ENCODE measurements around the gene ARHGAP28.

Gene ARHGAP28

DNA sequence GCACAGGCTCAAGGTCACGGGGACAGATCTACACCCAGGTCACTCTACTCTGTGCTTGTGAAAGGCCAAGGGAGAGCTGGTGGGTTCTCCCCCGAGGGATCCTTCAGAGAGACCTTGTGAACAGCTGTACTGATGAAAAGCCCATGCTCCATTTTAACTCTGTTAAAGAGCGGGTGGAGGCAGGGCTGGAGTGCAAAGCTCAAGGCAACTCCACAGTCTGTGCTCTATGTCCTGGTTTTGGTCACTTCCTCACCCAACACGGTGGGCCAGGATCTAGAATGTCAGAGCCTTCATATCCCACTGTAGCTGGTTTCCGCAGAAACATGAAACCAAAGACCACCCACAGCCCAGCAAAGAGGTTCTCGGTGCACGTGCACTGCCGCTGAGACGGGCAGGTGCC is 210.9 kb downstream of the ARHGAP28 start:
- no peak for DNase-seq

GRCh38 chr18:6941996-6942395 is 212.5 kb downstream of the ARHGAP28 start:
- no peak for DNase-seq

- no peak for DNase-seq
These were observed 213.2 kb downstream of the ARHGAP28 start for GRCh38 chr18:6942742-6943141.

- DNase-seq = no peak
These were observed 213.6 kb downstream of the ARHGAP28 start for GRCh38 chr18:6943143-6943542.

DNA sequence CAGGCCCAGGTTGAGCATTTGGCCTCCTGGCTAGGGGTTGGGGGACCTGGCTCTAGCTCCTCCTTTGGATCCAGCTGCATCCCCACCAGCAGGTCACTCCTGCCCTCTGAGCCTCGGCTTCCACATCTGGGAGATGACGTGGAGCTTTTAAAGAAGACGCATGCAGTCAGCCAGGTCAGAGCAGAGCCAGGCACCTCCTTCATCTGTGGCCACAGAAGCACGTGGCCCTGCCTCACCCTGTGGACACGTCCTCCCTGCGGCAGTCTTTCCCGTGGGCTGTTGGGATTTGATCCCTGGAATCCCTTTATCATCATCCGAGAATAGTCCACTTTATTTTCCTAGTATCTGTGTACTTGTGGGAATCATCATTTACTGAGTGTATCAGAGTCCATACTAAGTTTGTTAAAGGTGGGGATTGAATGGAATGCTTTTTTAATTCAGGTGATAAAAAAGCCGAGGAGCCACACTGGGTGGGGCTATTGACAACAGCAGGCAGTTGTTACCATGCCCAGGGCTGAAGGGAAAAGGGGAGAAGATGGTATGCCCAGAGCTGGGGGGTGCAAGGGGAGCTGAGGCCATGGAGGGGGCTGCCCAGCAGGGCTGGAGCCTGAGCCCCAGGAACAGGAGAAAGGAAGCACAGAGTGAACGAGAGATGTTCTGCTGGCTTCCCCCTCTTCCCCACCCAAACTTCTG is 218.0 kb downstream of the ARHGAP28 start:
- no peak for DNase-seq

GRCh38 chr18:6948281-6949055 is 219.0 kb downstream of the ARHGAP28 start:
- no peak for DNase-seq

GRCh38 chr18:6949800-6950586 is 220.5 kb downstream of the ARHGAP28 start:
- no peak for DNase-seq

DNA sequence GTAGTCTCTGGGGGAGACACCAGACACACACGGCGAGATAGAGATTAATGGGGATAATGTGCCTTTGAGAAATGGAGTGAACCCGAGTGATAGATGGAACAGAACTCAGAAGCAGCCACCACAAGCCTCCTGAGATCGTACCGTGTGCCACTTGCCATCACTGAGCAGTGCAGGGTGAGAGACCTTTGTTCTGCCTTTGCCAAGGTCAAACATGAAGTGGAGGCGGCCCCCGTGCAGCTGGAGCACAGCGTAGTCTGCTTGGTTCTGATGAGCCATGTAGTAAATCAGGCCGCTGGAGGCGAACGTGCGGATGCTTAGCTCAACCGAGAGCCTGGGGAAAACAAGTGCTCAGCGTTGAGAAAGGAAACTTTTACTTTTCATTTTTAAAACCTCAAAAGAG is 221.1 kb downstream of the ARHGAP28 start:
- DNase-seq = no peak

- no peak for DNase-seq
These were observed 222.0 kb downstream of the ARHGAP28 start for GRCh38 chr18:6951336-6952090.

GRCh38 chr18:6954501-6954900 is 225.0 kb downstream of the ARHGAP28 start:
- no peak for DNase-seq

DNA sequence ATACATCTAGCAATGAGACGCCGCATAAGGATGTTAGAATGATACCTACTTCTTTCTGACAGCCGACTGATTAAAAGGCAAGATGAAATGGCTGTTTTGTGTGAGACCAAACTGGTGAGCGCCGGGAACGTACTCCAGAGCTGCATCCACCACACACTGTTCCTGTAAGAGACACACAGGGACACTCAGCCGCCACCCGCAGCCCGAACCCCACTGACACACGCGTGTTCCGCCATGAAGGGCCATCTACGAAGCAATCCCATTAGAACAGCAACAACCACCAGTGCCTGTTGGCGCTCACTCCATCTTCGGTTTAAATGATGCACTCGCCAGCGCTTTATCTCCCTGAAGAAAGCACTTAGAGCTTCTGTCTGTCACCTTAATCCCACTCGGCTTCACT is 225.8 kb downstream of the ARHGAP28 start:
- no peak for DNase-seq

DNA sequence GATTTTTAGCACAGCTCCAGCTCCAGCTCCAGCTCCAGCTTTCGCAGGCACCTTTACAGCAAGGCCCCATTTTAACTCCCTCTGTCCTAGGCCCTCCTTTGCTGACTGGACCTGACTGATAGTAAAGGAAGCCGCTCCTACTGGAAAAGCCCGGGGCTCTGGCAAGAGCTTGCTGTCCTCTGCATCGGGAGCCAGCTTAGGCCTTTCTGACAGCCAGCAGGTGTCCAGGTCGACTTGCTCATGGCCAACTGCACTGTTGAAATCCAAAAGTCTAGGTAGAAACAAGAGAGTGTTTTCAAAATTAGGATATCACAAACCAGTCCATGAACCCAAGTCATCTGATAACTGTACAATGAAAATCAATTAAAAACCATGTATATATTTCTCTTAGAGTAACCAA is 227.0 kb downstream of the ARHGAP28 start:
- DNase-seq = no peak

GRCh38 chr18:6956999-6957398 is 227.5 kb downstream of the ARHGAP28 start:
- no peak for DNase-seq

- DNase-seq = no peak
These were observed 229.6 kb downstream of the ARHGAP28 start for GRCh38 chr18:6959110-6959509.

DNA sequence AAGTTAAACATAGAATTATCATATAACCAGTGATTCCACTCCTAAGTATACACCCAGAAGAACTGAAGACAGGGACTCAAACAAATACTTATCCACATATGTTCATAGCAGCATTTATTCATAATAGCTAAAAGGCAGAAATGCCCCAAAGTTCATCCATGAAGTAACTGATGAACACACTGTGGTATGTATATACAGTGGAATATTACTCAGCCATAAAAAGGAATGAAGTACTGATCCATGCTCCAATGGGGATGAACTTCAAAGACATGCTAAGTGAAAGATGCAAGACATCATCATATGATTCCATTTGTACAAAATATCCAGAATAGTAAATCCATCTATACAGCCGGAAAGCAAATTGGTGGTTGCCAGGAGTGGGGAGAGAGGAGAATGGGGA is 230.6 kb downstream of the ARHGAP28 start:
- DNase-seq = no peak

- DNase-seq = no peak
These were observed 231.1 kb downstream of the ARHGAP28 start for GRCh38 chr18:6960656-6961055.

DNA sequence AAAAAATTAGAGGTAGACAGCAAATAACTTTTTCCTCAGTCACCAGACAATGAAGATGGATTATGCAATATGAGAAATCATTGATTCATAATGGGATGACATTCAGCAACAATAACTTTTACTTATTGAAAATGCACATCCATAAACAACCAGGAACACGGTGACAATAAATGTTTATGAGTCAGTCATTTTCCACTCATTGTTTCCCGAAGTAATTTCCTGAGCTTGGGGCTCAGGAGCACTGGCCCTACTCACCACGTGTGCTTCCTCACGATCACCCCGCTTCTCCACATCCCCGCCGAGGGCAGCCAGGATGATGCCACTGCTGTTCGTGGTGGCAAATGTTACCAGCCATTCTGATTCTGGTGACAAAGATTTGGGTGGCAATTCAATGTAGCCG is 231.8 kb downstream of the ARHGAP28 start:
- no peak for DNase-seq

- DNase-seq = no peak
These were observed 233.3 kb downstream of the ARHGAP28 start for GRCh38 chr18:6962571-6963451.

DNA sequence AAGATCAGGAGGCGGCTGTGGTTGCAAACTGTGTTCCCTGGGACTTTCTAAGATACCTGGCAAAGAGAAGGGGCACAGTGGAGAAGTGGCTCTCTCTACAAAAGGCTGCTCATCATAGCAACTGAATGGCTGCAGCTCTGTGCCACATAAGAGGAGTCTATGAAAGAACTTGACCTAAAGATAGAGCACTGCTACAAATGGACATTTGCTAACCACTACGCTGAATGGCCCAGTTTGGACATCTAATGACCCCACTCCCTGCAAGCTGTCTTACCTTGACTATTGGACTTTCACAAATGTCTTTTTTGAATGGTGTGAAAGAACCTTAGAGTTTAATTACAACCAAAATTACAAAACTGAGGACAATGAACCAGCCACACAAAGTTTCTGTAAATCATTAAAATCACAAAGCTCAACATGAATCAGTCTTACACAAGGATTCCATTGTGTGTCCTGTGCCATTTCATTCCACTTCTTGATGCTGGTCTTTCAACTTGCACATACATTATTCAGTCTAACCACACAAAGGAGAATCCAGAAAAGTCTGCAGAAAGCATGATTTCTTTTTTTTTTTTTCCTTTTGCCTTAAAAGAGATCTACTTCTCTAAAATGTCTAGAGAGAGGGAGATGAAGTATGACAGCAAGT is 234.1 kb downstream of the ARHGAP28 start:
- no peak for DNase-seq

Data from T-helper 9 cell (primary cell).